Effector memory CD4-positive, alpha-beta T cell (primary cell): ENCODE results near the gene GDE1.

Experiments
- DNase-seq, 3 donors: peaks; one replicate each; pipeline ENCODE4 v3.0.0-alpha.2; 2020
- H3K27ac ChIP-seq: 2 replicates; pipeline ENCODE4 v1.7.0; 2013; ENCODE audit warnings: mild to moderate bottlenecking, low read length, moderate library complexity; ENCODE audit not compliant: insufficient read depth, poor library complexity, severe bottlenecking
- H3K27me3 ChIP-seq: replicated peaks from 2 replicates; pipeline ENCODE4 v1.7.0; 2013; ENCODE audit warnings: mild to moderate bottlenecking, low read length; ENCODE audit not compliant: insufficient read depth, control insufficient read depth, poor library complexity, severe bottlenecking
- H3K36me3 ChIP-seq: 2 replicates; pipeline ENCODE4 v1.7.0; 2013; ENCODE audit warnings: mild to moderate bottlenecking, low read length, moderate library complexity; ENCODE audit not compliant: control insufficient read depth, insufficient read depth
- H3K4me1 ChIP-seq: 2 replicates; pipeline ENCODE4 v1.7.0; 2013; ENCODE audit warnings: low read length, mild to moderate bottlenecking; ENCODE audit not compliant: control insufficient read depth, insufficient read depth, poor library complexity, severe bottlenecking
- H3K4me3 ChIP-seq: 2 replicates; pipeline ENCODE4 v1.7.0; 2013; ENCODE audit warnings: low read length, low read depth, mild to moderate bottlenecking; ENCODE audit not compliant: insufficient read depth, poor library complexity, severe bottlenecking
- H3K9me3 ChIP-seq: 2 replicates; pipeline ENCODE4 v1.7.0; 2013; ENCODE audit warnings: mild to moderate bottlenecking, low read length, moderate library complexity; ENCODE audit not compliant: control insufficient read depth
- total RNA-seq, 3 donors: gene quantifications; one replicate each; lab custom pipeline; 2026; lab: John Stamatoyannopoulos, UW

Gene GDE1, protein sequence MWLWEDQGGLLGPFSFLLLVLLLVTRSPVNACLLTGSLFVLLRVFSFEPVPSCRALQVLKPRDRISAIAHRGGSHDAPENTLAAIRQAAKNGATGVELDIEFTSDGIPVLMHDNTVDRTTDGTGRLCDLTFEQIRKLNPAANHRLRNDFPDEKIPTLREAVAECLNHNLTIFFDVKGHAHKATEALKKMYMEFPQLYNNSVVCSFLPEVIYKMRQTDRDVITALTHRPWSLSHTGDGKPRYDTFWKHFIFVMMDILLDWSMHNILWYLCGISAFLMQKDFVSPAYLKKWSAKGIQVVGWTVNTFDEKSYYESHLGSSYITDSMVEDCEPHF
- total RNA-seq = 30.0 to 43.4 (median 33.1) reads per million in 3 donors

DNA sequence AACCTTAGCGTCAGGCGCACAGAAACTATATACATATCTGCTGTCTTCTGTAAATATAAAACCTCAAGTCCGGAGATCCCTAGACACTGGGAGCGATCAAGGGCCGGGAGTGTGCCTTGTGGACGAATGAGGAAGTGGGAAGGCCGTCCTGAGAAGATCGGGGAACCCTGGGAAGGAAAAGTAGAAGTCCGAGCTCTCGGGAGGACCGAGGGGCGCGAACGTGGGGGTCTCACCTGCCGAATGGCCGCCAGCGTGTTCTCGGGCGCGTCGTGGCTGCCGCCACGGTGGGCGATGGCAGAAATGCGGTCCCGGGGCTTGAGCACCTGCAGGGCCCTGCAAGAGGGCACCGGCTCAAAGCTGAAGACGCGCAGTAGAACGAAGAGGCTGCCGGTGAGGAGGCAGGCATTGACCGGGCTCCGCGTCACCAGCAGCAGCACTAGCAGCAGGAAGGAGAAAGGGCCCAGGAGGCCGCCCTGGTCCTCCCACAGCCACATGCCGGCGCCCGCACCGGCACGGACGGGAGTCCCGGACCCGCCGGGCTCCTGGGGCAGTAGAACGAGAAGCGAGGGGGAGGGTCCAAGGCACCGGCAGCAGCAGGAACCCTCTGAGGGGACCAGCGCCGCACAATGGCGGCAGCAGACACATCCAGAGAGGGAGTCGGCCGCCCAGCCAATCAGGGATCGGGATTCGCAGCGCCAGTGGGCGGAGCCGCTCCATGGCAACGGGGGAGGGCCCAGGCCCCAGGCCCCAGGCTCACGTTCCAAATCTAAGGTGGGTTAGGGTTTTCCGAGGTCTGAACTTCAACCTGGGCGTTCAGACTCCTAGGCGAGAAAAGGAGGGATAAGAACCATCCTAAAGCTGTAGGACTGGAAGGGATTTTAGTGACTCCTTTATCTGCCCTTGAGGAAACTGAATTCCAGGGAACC, at the start of gene GDE1:
TSS of gene GDE1 (minus strand) at position 628 of the 926 bp plus-strand sequence. CDS start at position 494, 134 bp downstream.
- Histone ChIP-seq H3K4me1 (peaks cover 21% of the 10 kb centered on the region), H3K9me3 (no peaks in the 10 kb centered on the region), H3K27ac (peak within 1 kb of the TSS; percentile 77), H3K4me3 (peak within 1 kb of the TSS; percentile 77), H3K27me3 (no peaks in the 10 kb centered on the region), H3K36me3 (peaks cover 2% of the 10 kb centered on the region)
- peak; percentile 82 to 90 (median 88) for DNase-seq

DNA sequence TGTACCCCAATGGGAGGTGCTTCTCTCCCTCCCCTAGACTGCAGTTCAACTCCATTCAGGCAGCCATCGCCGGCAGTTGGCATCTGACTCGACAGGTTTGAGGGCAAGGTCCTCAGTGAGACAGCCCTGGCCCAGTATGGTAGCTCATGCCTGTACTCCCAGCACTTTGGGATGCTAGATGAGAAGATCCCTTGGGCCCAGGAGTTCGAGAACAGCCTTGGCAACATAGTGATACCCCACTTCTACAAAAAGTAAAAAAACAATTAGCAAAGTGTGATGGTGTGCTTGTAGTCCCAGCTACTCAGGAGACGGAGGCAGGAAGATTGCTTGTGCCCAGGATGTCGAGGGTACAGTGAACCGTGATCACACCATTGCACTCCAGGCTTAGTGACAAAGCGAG, 45.7 kb upstream of the GDE1 start:
- Histone ChIP-seq H3K4me1 (no peaks in the 10 kb centered on the region), H3K9me3 (no peaks in the 10 kb centered on the region), H3K27ac (no peak overlapping the region), H3K27me3 (no peaks in the 10 kb centered on the region), H3K36me3 (peaks cover 29% of the 10 kb centered on the region), H3K4me3 (no peak overlapping the region)
- no peak for DNase-seq

DNA sequence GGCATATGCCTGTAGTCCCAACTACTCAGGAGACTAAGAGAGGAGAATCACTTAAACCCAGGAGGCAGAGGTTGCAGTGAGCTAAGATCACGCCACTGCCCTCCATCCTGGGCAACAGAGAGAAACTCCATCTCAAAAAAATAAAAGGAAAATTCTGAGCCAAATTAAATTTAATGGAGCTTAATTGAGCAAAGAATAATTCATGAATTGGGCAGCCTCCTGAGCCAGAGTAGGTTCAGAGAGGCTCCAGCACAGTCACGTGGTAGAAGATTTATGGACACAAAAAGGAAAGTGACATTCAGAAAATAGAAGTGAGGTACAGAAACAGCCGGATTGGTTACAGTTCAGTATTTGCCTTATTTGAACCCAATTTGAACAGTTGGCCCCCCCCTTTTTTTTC, 44.5 kb upstream of the GDE1 start:
- Histone ChIP-seq H3K4me1 (no peaks in the 10 kb centered on the region), H3K4me3 (no peak overlapping the region), H3K27me3 (no peaks in the 10 kb centered on the region), H3K36me3 (peaks cover 29% of the 10 kb centered on the region), H3K9me3 (no peaks in the 10 kb centered on the region), H3K27ac (no peak overlapping the region)
- no peak for DNase-seq

DNA sequence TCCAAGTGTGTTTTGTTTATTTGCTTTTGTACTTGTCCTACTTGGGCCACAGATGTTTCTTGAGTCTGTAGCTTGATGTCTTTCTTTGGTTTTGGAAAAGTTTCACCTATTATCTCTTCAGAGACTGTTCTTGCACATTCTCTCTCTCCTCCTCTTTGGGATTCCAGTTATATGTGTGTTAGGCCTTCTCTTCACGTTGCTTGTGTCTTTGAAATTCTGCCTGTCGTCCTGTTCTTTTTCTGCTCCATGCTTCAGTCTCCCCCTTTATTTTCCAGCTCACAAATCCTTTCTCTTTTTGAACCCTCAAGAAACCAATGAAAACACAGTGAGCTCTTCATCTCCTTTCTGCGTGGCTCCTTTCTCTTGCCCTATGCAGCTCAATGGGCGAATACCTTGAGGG, 41.5 kb upstream of the GDE1 start:
- Histone ChIP-seq H3K9me3 (no peaks in the 10 kb centered on the region), H3K4me1 (no peaks in the 10 kb centered on the region)

DNA sequence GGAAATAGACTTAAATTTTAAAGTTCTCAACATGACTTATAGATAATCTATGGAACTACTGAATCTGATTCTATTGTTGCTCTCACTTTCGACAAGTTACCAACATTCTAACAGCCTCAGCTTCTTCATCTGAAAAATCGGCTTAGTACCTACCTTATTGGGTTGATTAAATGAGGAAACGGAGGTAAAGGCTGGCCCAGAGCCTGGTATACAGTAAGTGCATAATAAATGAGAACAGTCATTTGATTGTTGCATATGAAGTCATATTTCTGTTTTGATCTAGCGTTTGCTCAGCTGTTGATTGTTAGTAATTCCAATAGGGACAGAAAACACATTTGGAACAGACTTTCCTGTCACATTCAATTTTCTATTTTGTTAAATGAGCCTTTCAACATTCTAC, 38.2 kb upstream of the GDE1 start:
- no peaks in the 10 kb centered on the region for H3K4me1 ChIP-seq
- DNase-seq = no peak

More for the DNA sequence above, 41.5 kb upstream of the GDE1 start:
- Histone ChIP-seq H3K27me3 (no peaks in the 10 kb centered on the region), H3K27ac (no peak overlapping the region), H3K4me3 (no peak overlapping the region), H3K36me3 (peaks cover 15% of the 10 kb centered on the region)
- DNase-seq = no peak

DNA sequence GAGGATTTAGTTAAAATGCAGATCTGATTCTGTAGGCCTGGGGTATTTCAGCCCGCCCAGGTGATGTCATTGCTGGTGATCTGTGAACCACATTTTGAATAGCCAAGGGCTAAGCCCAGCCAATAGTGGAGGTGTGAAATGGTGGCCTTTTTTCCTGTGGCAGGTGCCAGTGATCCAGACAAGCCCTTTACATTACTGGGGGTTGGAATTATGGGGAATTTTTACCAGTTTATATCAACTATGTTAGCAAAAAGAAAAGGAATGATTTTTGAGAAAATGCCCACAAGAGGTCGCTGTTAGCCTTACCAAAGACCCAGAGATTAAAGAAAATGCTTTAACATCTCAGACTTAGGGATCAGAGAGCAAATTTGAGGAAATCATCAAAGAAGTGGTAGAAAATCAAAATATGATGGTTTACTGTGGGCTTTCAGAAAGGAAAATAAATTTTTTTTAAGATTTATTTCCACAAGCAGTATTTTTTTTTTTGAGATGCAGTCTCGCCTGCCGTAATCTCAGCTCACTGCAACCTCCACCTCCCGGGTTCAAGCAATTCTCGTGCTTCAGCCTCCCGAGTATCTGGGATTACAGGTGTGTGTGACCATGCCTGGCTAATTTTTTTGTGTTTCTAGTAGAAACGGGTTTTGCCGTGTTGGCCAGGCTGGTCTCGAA, 37.5 kb upstream of the GDE1 start:
- no peak overlapping the region for H3K27ac ChIP-seq
- H3K36me3 ChIP-seq = no peaks in the 10 kb centered on the region
- peak in 1 of 3 donors; percentile 14 for DNase-seq
- no peak overlapping the region for H3K4me3 ChIP-seq
- no peaks in the 10 kb centered on the region for H3K4me1 ChIP-seq
- H3K9me3 ChIP-seq = no peaks in the 10 kb centered on the region
- H3K27me3 ChIP-seq = no peaks in the 10 kb centered on the region

More for the DNA sequence above, 38.2 kb upstream of the GDE1 start:
- Histone ChIP-seq H3K36me3 (peaks cover under 1% of the 10 kb centered on the region), H3K27ac (no peak overlapping the region), H3K9me3 (no peaks in the 10 kb centered on the region), H3K4me3 (no peak overlapping the region), H3K27me3 (no peaks in the 10 kb centered on the region)

DNA sequence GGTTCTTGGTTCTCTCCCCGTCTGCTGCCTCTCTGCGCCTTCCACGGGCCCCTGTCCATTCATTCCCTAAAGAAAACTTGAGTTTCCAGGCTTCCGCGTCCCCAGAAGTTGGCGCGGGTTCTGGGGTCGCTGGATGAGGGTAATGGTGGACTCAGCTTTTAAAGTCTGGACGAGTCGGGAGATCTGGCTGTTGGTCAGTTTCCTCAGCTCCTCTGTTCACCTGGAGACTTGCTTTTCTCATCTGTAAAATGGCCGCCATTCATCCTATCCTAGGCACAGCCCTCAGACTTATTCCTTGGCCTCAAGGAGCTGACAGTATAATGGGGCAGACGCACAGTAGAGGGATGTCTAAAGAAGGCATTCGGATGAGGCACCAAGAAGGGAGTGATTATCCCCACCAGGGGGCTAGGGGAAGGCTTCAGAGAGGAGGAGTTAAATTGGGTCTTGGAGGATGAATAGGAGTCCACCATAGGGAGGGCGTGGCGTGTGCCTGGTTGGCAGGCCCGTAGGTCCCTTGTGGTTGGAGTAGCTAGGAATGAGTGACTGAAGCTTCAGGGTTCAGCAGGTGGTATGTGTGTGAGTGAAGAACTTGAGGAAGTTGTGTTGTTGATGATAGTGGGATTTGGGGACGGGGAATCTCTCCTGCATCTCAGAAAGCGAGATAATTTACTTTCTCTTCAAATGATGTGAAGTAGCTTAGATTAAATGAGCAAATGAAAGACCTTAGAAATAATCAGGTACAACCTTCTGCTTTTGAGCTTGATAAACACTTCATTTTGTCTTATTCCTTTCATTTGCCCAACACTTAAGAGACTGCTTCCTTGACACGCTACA, 34.3 kb upstream of the GDE1 start:
- peak in 1 of 3 donors; percentile 2 for DNase-seq
- Histone ChIP-seq H3K27me3 (no peaks in the 10 kb centered on the region), H3K4me3 (peak overlapping the region; percentile 71), H3K9me3 (no peaks in the 10 kb centered on the region), H3K4me1 (no peaks in the 10 kb centered on the region), H3K36me3 (peaks cover 2% of the 10 kb centered on the region), H3K27ac (peak overlapping the region; percentile 68)

DNA sequence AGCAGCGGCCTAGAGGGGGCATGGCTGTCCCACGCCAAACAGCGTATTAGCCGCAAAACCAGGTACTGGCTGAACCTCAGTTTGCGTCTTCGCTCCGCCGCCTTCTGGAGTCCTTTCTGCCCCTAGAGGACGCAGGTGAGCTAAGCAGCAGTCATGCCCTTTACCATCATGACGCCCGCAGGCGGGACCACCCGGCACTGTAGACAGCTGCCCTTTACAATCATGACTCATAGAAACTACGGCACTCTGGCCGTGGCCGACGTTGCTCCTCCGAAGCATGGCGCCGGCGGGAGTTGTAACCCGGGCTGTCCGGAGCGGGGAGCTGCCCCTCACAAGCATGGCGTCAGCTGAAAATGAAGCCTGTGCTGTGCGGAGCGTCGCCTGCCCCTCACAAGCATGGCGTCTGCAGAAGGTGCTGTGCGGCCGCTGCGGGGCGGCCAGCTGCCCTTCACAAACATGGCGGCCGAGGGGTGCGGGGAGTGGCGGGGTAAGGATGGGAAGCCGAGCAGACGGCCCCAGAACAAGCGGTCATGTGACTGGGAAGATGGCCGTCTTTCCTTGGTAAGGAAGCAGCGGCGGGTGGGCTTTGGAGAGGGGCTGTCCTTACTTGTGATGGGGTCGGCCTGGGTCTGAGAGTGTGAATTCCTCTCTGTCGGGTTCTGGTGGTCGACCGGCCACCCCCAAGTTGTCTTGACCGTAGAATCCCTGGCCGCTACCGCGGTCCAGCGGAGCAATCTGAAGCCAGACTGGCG, 33.5 kb upstream of the GDE1 start, which contains the start of gene VPS35L:
TSS of gene VPS35L (plus strand) at position 518 of the 752 bp plus-strand sequence. CDS start at position 545, 27 bp downstream.
- Histone ChIP-seq H3K4me3 (peak within 1 kb of the TSS; percentile 71), H3K27me3 (no peaks in the 10 kb centered on the region), H3K36me3 (peaks cover 5% of the 10 kb centered on the region), H3K9me3 (no peaks in the 10 kb centered on the region), H3K27ac (peak within 1 kb of the TSS; percentile 68), H3K4me1 (no peaks in the 10 kb centered on the region)
- DNase-seq = peak; percentile 93 to 96 (median 95)
